Measurements from ENCODE around the gene SLC41A2.

SLC41A2 gene

GRCh38 chr12:104957719-104958000, 430 bp downstream of the SLC41A2 start:
- DNase-seq (ENCODE audit: low read depth in 1 of 2, low spot score in 1 of 2): no peak
- no peak overlapping the region for H3K27ac ChIP-seq (replicated peaks)

GRCh38 chr12:104956870-104957718, 996 bp downstream of the SLC41A2 start:
- no peak for TF ChIP-seq REST (IDR thresholded peaks at IDR 0.05; ENCODE audit: insufficient replicate concordance, low read depth)
- TF ChIP-seq CTCF (IDR thresholded peaks at IDR 0.05; ENCODE audit: insufficient read depth, low read length): no peak
- TF ChIP-seq POLR2AphosphoS5 (IDR thresholded peaks at IDR 0.05; ENCODE audit: low read depth): no peak
- peak; percentile 71; the same call in 1 of the 2 replicates for TF ChIP-seq SPI1 (IDR thresholded peaks at IDR 0.05; ENCODE audit: borderline replicate concordance, low read depth)
- no peak for TF ChIP-seq GABPA (IDR thresholded peaks at IDR 0.05; ENCODE audit: low read depth)
- Histone ChIP-seq H3K27ac (replicated peaks) (no peak overlapping the region), H3K27me3 (ENCODE audit: insufficient read depth, poor library complexity, severe bottlenecking) (peaks cover 30% of the 10 kb centered on the region), H3K4me3 (replicated peaks; ENCODE audit: insufficient read depth, low read length) (0 out of 2 replicates have a peak overlapping the region, but pooled peaks have one; percentile 64)
- no peak for DNase-seq (ENCODE audit: low read depth in 1 of 2, low spot score in 1 of 2)

More at GRCh38 chr12:104957719-104958000, 430 bp downstream of the SLC41A2 start:
- Histone ChIP-seq H3K4me3 (replicated peaks; ENCODE audit: insufficient read depth, low read length) (peak overlapping the region; percentile 64), H3K27me3 (ENCODE audit: insufficient read depth, poor library complexity, severe bottlenecking) (peaks cover 30% of the 10 kb centered on the region)
- TF ChIP-seq GABPA (IDR thresholded peaks at IDR 0.05; ENCODE audit: low read depth) (no peak), CTCF (IDR thresholded peaks at IDR 0.05; ENCODE audit: insufficient read depth, low read length) (no peak), POLR2AphosphoS5 (IDR thresholded peaks at IDR 0.05; ENCODE audit: low read depth) (no peak), SPI1 (IDR thresholded peaks at IDR 0.05; ENCODE audit: borderline replicate concordance, low read depth) (no peak), REST (IDR thresholded peaks at IDR 0.05; ENCODE audit: insufficient replicate concordance, low read depth) (no peak)

- Histone ChIP-seq H3K4me3 (replicated peaks; ENCODE audit: insufficient read depth, low read length) (no peak overlapping the region), H3K27me3 (ENCODE audit: insufficient read depth, poor library complexity, severe bottlenecking) (peaks cover 30% of the 10 kb centered on the region), H3K27ac (replicated peaks) (no peak overlapping the region)
- TF ChIP-seq GABPA (IDR thresholded peaks at IDR 0.05; ENCODE audit: low read depth): no peak
- no peak for TF ChIP-seq SPI1 (IDR thresholded peaks at IDR 0.05; ENCODE audit: borderline replicate concordance, low read depth)
- no peak for DNase-seq (ENCODE audit: low read depth in 1 of 2, low spot score in 1 of 2)
Measured at GRCh38 chr12:104955703-104956102, 2.4 kb downstream of the SLC41A2 start.

- Histone ChIP-seq H3K4me3 (replicated peaks; ENCODE audit: insufficient read depth, low read length) (no peak overlapping the region), H3K27ac (replicated peaks) (no peak overlapping the region), H3K27me3 (ENCODE audit: insufficient read depth, poor library complexity, severe bottlenecking) (peaks cover 26% of the 10 kb centered on the region)
- TF ChIP-seq CTCF (IDR thresholded peaks at IDR 0.05; ENCODE audit: insufficient read depth, low read length) (no peak), GABPA (IDR thresholded peaks at IDR 0.05; ENCODE audit: low read depth) (no peak), SPI1 (IDR thresholded peaks at IDR 0.05; ENCODE audit: borderline replicate concordance, low read depth) (no peak), POLR2AphosphoS5 (IDR thresholded peaks at IDR 0.05; ENCODE audit: low read depth) (no peak), REST (IDR thresholded peaks at IDR 0.05; ENCODE audit: insufficient replicate concordance, low read depth) (no peak)
- no peak for DNase-seq (ENCODE audit: low read depth in 1 of 2, low spot score in 1 of 2)
Measured at GRCh38 chr12:104953323-104953722, 4.8 kb downstream of the SLC41A2 start.
